HEK293 (cell line): ENCODE measurements around the gene SH3BGRL3.

Experiments used
- ZNF214 ChIP-seq: fragments of 450-650 bp; formaldehyde crosslinking; IDR thresholded peaks from 2 replicates; pipeline ENCODE4 v1.5.1; 2017; ENCODE audit warnings: missing biosample characterization, mild to moderate bottlenecking, missing genetic modification characterization, borderline replicate concordance
- TF ChIP-seq, protein P1 (sequence below): fragments of 450-650 bp; formaldehyde crosslinking; IDR thresholded peaks from 2 replicates; pipeline ENCODE4 v1.5.1; 2016; ENCODE audit warnings: missing biosample characterization, missing genetic modification characterization

DNA sequence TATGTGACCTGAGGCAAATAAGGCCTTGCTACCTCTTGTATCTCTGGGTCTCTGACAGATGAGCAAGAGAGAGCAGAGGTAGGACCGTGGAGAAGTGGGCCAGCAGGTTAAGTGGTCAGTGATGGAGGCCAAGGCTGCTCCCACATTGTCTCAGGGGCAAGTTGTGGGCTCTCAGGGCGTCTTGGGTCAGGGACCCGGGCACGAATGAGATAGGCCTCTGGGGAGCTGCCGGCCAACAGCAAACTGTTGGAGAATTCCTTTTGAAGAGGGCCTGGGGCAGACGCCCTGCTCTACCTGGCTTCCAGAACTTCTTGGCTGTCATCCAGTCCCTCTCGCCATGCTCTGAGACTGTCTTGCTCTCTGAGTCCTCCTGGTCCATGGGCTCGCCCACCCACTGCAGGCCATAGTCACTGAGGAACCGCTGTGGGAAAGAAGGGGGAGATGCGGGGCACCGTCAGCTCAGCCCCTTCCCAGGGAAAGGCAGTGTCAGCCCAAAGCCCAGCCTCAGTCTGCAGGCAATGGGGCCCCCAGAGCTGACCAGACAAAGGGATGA lies 14.1 kb downstream of the SH3BGRL3 start:
- TF ChIP-seq, protein P1, sequence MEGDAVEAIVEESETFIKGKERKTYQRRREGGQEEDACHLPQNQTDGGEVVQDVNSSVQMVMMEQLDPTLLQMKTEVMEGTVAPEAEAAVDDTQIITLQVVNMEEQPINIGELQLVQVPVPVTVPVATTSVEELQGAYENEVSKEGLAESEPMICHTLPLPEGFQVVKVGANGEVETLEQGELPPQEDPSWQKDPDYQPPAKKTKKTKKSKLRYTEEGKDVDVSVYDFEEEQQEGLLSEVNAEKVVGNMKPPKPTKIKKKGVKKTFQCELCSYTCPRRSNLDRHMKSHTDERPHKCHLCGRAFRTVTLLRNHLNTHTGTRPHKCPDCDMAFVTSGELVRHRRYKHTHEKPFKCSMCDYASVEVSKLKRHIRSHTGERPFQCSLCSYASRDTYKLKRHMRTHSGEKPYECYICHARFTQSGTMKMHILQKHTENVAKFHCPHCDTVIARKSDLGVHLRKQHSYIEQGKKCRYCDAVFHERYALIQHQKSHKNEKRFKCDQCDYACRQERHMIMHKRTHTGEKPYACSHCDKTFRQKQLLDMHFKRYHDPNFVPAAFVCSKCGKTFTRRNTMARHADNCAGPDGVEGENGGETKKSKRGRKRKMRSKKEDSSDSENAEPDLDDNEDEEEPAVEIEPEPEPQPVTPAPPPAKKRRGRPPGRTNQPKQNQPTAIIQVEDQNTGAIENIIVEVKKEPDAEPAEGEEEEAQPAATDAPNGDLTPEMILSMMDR (tag by site-specific recombination): no peak
- TF ChIP-seq ZNF214 (tag by site-specific recombination): no peak
